Activated T-cell treated with anti-CD3 and anti-CD28 coated beads for 24 hours (primary cell): ENCODE measurements around the gene DHRSX.
"Not testable (repeated sequence)": the region's sequence is repeated elsewhere in the genome, so short reads cannot be mapped to it uniquely, and the experiment has no call there.

ENCODE experiments used
- DNase-seq: peaks from one replicate; pipeline ENCODE4 v3.0.0-alpha.2; 2020; ENCODE audit warnings: low read depth

DHRSX gene

GRCh38 chrX:2497961-2498780, 2.6 kb downstream of the DHRSX start:
- DNase-seq: no peak

GRCh38 chrX:2495595-2495994, 5.2 kb downstream of the DHRSX start:
- no peak for DNase-seq

GRCh38 chrX:2492531-2493218, 8.1 kb downstream of the DHRSX start:
- no peak for DNase-seq

DNA sequence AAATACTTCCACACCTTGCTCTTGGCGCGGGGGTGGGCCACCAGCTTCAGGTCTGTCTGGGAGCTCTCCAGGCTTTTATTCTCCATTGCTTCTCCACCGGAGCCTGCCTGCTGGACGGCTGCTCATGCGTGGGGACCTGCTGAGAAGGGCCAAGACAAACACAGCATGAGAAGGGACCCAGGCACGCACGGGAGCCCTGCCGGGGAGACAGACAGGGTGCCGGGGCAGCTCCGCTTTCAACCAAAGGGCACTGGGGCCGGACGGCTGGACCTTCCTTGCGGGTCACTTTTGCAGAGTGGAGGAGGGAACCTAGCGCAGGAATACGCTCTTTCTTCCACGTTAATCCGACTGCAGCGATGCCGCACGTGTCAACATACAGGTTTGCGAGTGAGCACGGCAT, 10.1 kb downstream of the DHRSX start:
- no peak for DNase-seq

DNA sequence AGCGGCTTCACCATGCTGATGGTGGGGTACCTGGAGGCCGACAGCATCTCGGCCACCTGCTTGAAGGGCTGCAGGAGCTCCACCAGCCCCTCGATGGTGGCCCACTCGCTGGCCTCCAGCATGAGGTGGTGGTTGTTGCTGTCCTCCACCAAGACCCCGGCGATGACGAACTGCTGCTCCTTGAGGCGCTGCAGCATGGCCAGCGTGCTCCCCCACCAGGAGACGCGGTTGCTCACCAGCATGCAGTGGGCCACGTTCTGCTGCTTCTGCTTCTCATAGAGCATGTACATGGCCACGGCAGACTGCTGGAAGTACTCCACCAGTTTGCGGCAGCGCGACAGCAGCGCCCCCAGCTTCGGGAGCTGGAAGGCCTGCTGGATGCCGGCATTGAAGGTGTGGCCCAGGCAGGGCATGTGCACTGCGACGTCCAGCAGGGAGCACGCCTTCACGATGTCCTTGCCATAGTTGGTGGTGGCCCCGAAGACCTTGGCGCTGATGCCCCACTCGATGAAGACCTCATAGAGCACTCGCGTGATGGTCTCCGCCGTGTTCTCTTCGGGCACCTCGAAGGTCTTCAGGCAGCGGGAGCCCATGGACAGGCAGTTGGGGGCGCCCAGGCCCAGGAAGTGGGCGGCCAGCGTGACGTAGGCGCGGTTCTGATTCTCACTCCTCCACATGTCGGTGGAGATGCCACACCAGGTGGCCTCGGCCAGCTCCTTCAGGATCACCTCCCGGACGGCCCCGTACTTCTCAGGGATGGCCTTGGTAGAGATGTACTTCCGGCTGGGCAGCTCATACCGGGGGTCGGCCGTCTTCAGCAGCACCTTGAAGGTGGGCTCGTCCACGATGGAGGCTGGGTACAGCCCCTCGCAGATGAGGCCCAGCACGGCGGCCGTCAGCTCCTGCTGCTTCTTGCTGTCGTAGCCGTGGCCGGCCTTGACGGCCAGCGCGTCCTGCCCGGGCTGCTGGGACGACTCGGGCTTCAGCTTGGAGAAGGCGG, 11.0 kb downstream of the DHRSX start:
- no peak for DNase-seq

DNA sequence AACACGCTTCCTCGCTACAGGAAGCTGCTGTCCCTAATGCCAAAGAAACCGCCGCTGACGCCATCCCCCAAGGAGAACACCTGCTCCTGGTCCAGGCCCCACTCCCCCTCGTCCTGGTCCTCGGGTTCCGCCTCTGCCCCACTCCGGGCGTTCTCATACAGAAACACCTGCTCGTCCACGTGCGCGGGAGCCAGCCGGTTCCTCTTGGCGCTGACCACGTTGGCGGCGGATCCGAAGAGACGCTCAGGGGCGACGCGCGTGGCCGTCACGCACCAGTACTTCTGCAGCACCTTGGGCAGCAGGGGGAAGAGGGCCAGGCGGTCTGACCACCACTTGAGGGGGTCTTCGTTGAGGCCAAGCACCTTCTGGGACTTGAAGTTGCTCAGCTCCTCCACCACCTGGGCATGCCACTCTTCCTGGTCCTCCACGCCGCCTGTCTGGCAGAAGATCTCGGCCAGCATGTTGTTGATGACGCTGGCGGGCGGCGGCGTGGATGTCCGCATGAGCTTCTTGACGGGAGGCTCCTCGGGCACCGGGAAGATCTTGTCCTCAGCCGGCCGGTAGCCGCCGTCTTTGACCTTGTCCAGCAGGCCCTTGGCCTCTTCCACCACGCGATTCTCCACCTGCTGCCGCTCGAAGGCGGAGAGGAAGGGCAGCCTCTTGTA, 12.0 kb downstream of the DHRSX start:
- DNase-seq: no peak

- no peak for DNase-seq
Observed at GRCh38 chrX:2487366-2487765, 13.4 kb downstream of the DHRSX start.

GRCh38 chrX:2486476-2487133, 14.2 kb downstream of the DHRSX start:
- DNase-seq: no peak

DNA sequence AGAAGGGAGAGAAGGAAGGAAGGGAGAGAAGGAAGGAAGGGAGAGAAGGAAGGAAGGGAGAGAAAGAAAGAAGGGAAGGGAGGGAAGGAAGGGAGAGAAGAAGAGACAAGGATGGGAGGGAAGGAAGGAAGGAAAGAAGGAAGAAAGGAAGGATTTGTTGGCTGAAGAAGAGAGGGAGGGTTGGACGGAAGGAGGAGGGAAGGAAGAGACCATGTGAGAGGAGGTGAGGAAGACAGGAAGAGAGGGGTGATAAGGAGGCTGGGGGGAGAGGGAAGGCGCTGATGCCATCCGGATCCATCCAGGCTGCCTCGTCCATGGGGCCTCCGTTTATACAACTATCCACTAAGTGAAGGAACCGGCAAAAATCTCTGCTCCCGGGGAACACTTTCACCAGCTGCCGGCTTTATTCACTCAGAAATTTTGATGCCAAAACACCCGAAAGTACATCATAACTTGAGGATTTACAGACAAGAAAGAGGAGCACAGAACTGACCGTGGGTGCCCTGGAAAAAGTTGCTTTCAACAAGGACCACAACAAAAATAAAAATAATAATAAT, 14.9 kb downstream of the DHRSX start:
- no peak for DNase-seq

GRCh38 chrX:2484721-2485648, 15.8 kb downstream of the DHRSX start:
- DNase-seq: no peak

GRCh38 chrX:2484256-2484655, 16.5 kb downstream of the DHRSX start:
- no peak for DNase-seq

DNA sequence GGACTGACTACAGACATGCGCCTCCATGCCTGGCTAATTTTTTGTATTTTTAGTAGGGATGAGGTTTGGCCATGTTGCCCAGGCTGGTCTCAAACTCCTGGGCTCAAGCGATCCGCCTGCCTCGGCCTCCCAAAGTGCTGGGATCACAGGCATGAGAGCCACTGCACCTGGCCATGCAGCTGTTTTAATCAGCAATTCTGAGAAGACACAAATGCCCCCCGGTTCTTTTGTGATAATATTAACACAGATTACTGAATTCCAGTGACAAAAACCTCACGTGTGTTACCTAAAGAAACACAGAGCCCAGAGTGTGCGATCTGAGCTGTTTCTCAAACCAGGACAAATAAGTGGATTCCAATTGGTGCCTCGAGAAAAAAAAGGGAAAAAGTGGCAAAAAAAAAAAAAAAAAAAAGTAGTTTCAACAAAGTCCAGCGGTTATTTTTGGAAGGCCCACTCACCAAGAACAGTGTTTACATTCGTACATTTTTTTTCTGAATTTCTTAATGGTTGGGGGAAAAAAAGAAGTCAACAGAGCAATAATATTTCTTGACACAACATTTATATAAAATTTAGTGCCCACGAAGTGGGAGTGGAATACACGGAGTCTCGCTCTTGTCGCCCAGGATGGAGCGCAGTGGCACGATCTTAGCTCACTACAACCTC, 17.2 kb downstream of the DHRSX start:
- DNase-seq: no peak

DNA sequence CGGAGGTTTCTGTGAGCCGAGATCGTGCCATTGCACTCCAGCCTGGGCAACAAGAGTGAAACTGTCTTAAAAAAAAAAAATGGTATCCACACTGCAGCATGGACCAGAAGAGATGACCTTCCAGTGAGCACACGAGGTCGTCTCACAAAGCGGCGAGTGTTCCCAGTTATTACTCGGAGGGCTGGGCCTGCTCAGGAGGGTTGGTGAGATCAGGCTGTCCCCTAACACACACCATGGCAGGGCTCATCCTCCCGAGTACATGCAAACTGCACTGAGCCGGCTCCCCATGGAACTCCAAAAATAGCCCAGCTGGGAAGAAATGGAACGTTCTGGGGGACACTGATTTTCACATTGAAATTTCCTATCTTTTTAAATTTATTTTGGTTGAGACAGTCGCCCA, 19.2 kb downstream of the DHRSX start:
- not testable (repeated sequence) for DNase-seq

- DNase-seq: not testable (repeated sequence)
Observed at GRCh38 chrX:2479982-2480381, 20.8 kb downstream of the DHRSX start.

DNA sequence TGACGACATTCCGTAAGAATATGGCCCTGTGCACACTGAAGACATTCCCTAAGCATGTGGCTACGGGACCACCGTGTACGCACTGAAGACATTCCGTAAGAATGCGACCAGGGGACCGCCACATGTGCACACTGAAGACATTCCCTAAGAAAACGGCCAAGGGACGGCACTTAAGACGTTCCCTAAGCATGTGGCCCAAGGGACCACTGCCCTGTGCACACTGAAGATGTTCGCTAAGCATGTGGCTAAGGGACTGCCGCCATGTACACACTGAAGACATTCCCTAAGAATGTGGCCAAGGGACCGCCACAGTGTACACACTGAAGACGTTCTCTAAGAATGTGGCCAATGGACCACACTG, 21.4 kb downstream of the DHRSX start:
- DNase-seq: no peak

DNA sequence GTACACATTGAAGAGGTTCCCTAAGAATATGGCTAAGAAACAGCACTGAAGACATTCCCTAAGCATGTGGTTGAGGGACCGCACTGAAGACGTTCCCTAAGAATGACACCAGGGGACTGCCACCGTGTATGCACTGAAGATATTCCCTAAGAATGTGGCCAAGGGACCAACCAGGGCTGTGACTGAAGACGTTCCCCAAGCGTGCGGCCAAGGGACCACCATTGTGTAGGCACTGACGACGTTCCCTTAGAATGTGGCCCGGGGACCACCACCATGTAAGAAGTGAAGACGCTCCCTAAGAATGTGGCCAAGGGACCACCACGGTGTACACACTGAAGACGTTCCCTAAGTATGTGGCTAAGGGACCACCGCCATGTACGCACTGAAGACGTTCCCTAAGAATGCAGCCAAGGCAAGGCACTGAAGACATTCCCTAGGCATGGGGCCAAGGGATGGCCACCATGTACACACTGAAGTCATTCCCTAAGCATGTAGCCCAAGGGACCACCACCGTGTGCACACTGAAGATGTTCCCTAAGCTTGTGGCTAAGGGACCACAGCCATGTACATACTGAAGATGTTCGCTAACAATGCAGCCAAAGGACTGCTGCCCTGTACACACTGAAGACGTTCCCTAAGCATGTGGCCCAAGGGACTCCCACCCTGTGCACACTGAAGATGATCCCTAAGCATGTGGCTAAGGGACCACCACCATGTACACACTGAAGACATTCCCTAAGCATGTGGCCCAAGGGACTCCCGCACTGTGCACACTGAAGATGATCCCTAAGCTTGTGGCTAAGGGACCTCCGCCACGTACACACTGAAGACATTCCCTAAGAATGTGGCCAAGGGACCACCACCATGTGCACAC, 22.0 kb downstream of the DHRSX start:
- DNase-seq: no peak

DNA sequence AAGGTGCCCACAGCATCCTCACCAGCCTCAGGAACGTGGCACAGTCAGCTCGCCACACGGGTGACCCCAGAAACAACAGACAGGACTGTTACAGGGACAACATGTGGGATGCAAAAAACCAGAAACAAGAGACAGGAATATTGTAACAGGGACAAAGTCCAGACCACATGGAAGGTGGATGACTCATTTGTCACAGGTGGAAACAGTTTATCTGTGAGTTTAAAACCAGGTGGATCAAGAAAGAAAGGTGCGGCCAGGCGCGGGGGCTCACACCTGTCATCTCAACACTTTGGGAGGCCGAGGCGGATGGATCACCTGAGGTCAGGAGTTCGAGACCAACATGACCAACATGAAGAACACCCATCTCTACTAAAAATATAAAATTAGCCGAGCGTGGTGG, 23.5 kb downstream of the DHRSX start:
- not testable (repeated sequence) for DNase-seq

DNA sequence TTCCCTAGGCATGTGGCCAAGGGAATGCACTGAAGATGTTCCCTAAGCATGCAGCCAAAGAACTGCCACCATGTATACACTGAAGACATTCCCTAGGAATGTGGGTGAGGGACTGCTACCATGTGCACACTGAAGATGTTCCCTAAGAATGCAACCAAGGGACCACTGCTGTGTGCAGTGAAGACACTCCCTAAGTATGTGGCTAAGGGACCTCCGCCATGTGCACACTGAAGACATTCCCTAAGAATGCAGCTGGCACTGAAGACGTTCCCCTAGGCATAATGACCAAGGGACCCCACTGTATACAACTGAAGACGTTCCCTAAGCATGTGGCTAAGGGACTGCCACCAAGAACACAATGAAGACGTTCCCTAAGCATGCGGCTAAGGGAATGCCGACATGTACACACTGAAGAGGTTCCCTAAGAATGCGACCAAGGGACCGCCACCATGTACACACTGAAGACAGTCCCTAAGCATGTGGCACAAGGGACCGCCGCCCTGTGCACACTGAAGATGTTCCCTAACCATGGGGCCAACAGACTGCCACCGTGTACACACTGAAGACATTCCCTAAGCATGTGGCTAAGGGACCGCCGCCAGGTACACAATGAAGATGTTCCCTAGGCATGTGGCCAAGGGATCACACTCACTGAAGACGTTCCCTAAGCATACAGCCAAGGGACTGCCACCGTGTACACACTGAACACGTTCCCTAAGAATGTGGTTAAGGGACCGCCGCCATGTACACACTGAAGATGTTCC, 25.6 kb downstream of the DHRSX start:
- no peak for DNase-seq
